Measurements from ENCODE around the gene CNIH2.
A peak's percentile ranks its signal among the peaks of the same experiment; 100 is the strongest.
"Not testable (repeated sequence)": the region's sequence is repeated elsewhere in the genome, so short reads cannot be mapped to it uniquely, and the experiment has no call there.

The CNIH2 gene

DNA sequence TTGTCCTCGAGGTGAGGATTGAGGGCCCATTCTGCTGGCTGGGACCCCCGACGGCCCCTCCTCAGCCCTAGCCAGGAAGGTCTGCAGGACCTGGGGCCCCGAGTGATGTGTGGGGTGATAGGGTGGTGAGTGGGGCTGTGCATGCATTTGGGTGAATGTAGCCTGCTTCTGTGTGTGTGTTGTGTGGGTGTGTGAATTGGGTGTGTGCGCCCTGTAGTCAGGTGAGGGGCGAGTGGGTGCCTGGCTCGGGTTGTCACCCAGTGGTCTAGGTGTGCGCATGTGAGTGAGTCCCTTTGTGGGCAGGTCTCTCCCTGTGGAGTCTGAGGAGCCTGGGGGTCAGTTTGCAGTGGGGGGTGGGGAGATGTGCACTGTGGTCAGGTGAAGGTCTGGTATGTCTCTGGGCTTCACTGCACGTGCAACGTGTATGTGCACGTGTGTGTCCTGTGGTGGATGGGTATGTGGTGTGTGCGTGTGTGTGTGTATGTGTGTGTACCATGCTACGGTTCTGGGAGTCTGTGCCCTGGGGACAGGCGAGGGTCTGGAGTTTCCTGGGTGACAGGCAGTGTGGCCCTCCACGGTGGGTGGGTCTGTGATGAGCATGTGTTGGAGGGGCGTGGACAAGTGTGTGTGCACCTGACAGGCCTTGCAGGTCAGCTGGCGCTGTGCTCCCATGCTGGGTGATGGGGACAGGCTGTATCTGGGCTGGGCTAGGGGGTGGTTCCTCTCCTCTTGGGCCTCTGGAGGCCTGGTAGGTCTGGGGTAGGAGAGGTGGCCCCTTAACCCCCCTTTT lies 14.8 kb downstream of the CNIH2 start:
- no peak for DNase-seq

DNA sequence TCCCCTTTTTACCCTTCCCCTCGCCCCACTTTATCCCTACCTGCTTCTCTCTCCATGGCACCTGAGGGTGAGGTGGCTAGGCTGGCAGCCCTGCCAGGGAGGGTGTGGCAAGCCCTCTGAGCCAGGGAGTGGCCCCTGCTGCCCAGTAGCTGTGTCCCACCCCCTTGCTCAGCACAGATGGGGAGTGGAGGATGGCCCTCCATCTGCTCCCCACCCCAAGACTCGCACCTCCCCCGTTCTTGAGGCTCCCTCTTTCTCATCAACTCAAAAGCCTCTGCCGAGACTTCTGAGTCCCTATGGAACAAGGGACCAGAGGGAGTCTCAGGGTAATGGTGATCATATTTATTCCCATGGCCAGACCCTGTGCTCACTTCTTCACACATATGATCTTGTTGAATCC lies 15.4 kb downstream of the CNIH2 start:
- DNase-seq = no peak

DNA sequence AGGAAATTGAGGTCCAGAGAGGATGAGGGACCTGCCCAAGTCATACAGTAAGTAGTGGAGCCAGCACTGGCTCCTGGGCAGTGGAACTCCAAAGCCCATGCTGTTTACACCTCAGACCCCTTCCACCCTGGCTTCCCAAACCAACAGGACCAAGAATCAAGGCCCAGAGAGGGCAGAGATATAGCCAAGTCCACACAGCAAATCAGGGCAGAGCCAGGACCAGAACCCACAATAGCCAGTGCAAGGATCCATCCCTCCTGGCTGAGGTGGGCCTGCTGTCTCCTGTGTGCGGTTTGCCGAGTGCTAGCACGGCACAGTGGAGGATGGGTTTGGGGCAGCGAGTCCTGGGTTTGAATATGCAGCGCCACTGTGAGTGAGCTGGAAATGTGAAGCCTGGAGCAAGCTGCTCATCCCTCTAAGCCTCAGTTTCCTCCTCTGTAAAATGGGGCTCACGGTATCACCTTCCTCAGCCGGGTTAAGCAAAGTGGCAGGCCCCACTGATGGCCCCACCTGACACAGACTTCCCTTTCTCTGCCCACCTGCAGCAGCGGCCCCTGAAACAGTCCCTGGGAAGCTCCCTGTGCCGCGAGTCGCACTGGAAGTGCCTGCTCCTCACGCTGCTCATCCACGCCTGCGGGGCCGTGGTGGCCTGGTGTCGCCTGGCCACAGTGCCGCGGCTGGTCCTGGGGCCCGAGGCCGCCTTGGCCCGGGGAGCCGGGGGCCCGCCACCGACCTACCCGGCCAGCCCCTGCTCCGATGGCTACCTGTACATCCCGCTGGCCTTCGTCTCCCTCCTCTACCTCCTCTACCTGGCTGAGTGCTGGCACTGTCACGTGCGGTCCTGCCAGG lies 16.0 kb downstream of the CNIH2 start:
- DNase-seq = no peak

DNA sequence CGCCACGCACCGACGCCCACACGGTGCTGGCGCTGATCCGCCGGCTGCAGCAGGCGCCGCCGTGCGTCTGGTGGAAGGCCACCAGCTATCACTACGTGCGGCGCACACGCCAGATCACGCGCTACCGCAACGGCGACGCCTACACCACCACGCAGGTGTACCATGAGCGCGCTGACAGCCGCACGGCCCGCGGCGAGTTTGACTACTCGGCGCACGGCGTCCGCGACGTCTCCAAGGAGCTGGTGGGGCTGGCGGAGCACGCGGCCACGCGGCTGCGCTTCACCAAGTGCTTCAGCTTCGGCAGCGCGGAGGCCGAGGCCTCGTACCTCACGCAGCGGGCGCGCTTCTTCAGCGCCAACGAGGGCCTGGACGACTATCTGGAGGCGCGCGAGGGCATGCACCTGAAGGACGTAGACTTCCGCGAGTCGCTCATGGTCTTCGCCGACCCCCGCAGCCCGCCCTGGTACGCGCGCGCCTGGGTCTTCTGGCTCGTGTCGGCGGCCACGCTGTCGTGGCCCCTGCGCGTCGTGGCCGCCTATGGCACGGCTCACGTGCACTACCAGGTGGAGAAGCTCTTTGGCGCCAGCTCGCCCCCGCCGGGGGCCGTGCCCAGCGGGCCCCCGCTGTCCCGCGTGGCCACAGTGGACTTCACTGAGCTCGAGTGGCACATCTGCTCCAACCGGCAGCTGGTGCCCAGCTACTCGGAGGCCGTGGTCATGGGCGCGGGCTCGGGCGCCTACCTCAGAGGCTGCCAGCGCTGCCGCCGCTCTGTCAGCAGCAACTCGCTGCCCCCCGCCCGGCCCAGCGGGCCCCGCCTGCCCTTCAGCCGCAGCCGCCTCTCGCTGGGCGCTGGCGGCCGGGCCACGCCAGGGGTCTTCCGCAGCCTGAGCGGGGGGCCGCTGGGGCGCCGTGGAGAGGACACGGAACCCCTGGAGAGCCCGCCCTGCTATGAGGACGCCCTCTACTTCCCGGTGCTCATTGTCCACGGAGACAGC lies 16.9 kb downstream of the CNIH2 start:
- no peak for DNase-seq

DNA sequence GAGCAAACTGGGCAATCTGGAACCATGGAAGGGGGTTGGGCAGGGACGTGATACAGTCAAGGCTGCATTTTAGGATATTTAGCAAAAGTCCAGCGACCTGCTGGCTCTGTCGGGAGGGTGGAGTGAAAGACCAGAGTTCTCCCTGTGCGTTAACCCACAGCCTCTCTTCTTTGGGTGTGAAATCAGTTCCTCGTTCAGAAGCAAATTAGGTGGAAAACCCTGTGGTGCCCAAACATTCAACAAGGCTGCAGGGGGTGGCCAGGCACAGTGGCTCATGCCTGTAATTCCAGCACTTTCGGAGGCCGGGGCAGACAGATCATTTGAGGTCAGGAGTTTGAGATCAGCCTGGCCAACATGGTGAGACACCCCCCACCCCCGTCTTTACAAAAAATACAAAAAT lies 19.6 kb downstream of the CNIH2 start:
- DNase-seq = no peak

DNA sequence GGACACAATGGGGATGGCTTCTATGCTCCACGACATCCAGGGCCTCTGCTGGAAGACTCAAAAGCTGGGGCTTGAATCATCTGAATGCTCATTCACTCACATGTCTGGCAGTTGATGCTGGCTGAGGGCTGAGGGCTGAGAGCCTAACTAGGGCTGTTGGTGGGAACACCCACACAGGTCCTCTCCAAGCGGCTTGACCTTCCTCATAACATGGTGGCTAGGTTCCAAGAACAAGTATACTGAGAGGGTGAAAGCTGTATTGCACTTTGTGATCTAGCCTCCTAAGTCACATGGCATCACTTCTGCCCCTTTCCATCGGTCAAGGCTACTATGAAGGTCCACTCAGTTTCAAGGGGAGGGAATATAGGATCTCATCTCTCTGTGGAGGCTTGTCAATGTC lies 21.2 kb downstream of the CNIH2 start:
- no peak for DNase-seq

DNA sequence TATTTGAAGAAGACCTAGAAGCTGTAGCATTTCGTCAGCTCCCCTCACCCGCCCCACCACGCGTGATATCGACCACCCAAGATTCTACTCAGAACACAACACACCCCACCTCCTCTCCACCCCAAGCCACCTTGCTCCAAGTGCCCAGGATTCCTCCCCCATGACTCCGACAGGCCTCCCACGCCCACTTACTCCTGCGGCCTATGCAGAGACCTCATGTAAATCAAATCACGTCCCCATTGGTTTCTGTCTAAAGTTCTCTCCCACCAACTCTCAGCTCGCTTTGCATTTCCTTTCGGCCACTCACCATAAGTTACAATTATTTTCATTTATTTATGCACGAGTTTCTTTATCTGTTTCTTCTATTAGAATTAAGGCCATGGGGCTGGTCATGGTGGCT lies 24.7 kb downstream of the CNIH2 start:
- DNase-seq = no peak

DNA sequence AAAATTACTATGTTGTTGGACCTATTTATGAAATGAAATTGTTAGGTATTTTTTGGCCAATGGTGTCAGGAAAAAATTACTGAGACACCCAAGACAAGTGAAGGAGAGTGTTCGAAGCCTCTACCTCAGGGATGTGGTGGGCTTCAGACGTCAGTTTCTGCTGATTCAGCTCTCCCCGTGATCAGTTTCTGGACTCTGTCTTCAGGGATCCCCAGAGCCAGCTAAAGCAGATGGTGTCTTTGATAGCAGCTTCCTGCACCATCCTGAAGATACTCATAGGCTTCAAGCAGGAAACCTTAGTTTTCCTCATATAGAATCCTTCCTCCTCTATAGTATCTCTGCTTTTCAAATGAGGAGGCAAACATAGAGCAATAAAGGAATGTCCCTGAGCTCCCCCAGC lies 31.5 kb downstream of the CNIH2 start:
- DNase-seq = no peak

DNA sequence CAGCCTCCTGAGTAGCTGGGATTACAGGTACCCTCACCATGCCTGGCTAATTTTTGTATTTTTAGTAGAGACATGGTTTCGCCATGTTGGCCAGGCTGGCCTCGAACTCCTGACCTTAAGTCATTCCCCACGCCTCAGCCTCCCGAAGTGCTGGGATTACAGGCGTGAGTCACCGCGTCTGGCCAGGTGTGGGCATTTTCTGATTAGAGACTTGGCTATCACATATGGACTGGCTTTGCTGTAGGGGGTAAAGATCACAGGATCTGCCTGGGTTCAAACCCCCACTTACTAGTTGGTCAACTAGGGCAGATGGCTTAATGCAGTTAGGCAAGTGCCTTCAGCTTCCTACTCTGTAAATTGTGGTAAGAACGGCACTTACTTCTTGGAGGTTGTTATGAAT lies 32.3 kb downstream of the CNIH2 start:
- no peak for DNase-seq

DNA sequence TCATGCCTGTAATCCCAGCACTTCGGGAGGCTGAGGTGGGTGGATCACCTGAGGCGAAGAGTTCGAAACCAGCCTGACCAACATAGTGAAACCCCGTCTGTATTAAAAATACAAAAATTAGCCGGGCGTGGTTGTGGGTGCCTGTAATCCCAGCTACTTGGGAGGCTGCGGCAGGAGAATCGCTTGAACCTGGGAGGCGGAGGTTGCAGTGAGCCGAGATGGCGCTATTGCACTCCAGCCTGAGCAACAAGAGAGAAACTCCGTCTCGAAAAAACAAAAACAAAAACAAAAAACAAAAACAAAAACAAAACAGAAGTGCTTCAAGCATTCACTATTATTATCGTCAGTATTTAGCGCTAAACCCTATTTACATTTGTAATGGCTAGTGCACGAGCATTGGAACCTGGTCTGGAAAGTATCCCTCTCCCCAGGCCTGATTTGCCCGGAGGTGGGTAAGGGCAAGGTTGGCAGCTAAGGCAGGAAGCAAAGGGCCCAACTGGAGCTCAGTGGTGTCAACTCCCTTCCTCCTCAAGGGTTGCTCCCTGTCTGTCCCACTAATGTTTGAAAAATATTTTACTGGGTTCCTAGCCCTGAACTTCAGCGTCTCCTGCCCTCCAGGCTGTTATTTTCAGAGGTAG lies 32.9 kb downstream of the CNIH2 start:
- not testable (repeated sequence) for DNase-seq

DNA sequence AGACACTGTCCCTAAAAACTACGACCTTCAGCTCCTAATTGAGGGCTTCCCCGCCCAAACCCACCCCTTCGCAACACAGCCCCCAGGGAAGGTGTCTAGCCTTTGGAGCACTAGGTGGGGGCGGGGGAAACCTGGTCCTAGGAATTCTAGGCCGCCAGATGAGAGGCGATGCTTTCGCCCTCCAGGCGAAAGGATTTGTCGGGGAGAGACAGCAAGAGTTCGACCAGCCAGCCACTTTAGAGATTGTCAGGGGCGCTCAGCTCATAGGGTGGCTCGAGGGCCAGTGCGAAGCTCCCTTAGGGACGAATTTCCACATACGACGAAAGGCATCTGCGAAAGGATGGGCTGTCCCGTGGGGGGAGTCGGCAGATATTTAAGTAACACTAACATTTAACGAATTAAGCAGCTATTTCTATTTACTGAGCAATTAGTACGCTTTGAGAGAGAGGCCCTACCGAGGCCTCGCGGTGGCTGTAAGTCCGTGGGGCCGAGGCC lies 33.5 kb downstream of the CNIH2 start:
- DNase-seq = no peak

DNA sequence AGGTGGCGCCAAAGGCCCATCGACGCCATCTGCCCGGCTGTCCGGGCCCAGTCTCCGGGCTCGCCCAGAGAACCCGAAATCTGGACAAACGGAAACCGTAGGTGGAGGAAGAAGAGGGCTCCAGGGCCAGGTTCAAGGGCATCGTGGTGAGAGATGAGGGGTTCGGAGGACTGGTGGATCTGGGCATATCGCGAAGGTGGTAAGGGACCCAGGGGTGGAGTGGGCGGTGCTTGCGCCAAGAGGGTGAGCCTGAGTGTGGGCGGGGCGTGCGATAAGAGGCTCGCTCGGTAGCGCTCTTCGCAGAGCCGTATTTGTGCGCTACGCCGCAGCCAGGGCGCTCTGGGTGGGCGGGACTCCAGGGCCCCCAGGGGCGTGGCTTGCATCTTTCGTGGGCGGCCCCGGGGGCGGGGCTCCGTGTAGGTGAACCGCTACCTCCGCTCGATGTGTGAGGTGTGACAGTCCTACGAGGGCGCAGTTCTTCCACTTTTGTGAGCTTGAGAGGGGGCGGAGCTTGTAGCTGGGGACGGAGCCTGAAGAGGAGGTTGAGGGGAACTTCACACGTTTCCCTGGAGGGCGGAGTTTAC lies 34.1 kb downstream of the CNIH2 start:
- DNase-seq = peak; percentile 95 to 99

DNA sequence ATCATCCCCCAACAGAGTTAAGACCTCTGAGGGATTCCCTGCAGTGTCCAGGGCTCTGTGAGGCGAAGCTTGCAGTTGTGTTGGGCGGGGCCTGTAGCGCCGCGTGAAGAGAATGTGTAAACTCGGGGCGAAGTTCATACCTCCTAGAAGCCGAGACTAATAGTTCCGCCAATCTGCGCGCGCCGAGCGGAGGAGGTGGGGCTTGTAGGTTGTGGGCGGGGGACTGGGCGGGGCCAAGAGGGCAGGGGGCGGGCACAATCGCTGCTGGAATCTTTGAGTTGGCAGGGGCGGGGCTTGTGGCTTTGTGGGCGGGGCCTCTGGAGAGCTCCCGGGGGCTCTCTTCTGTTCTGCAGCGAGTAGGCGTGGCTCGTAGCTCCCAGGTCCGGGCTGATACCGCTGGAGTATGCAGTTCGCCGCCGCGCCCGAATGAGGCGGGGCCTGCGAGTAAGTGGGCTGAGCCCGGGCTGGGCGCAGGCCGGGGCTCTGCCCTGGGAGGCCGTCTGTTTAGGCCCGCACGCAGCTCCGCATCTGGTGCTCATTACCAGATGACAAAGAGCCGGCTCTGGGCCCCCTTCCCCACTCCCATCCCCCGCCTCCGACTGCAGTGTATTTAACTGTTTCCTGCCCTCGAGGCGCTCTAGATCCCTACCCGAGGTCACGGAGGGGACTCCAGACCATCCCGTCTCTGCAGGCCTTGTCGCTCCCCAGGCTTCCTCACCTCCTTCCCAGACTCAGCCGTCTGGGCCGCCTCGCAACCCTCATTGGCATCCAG lies 34.8 kb downstream of the CNIH2 start:
- DNase-seq = peak; percentile 95 to 97

DNA sequence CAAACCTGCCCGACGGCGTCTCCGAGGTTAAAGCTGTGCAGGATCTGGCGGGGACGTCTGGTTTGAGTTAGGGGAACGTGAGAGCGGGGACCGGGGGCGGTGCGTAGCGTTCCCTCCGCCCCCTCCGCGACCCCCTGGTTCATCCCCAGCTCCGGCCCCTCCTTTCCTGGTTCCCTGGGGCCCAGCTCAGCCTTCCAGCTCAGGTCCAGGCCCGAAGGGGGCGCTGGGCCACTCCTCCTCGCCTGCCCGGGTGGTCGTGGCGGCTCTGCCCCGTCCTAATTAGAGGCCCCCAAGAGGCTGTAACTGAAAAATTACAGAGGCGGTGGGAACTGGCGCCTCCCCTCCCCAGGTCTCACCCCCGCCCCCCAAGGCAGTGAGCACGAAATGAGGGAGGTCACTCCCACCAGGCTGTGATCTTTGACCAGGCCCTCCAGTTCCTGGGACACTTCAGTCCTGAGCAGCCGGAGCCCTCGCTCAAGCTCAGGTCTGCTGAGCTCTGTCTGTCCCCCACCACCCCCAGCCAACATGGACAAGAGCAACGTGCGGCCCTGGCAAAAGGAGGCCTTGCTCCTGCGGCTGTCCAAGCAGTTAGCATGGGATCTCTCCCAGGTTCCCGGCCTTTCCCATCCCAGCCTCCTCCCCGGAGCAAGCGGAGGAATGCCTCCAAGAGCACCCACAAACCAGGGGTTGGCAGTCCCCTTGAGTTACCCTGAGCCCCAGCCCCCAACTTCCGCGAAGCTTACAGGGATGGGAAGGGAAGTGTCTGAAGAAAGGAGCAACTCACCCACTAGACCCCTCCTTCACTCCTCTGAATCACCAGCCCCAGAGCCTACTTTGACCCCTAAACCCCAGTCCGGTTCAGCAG lies 35.6 kb downstream of the CNIH2 start:
- DNase-seq = no peak

DNA sequence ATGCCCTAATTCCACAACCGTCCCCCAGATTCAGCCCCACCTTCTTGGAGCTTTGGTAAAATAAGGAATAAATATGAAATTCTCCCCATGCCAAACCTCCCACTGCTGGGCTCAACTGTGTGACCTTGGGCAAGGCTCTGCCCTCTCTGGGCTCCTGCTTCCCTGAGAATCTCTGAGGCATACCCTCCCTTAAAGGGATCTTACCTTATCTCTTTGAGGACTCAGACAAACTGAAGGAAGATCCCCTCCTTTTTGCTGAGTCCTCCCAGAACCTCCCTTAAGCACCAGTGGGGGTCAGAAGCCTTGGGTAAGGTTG lies 36.2 kb downstream of the CNIH2 start:
- DNase-seq = no peak

DNA sequence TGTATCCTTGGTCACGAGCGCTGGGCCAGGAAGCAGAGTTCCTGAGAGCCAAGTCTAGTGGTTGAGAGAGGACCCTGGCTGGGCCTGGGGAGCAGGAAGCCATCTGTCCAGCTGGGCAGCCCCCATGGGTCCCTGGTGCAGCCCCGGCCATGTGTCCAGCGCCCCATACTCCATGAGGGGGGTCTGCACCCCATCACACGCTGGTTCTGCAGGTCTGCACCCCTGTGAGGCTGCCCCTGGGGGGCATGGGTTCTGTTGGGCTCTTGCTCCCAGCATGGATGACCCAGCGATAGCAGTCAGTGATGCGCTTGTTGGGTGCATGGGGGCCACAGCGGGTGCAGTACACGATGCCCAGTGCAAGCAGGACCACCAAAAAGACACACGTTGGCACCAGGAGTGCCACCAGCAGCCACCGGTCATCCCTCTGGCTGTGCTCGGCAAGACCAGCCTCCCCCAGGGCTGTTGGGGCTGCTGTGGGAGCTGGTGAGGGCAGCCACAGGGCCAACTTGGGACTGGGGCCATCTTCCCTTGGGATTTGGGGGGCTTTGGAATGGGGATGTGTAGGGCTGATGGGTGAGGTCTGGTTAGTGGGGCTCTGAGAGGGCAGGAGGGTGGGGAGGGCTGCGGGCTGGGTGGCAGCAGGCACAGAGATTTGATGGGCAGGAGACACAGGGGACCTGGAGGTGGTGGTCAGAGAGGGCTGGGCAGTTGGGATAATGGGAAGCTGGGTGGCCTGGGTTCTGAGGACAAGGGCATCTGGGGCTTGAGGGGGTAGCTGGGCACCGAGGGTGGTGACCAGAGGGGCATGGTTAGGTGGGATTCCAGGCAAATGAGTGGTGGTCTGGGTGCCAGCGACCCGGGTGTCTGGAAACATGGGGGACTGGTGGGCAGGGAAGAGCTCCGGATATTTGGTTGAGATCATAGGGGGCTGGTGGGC lies 36.9 kb downstream of the CNIH2 start:
- no peak for DNase-seq

DNA sequence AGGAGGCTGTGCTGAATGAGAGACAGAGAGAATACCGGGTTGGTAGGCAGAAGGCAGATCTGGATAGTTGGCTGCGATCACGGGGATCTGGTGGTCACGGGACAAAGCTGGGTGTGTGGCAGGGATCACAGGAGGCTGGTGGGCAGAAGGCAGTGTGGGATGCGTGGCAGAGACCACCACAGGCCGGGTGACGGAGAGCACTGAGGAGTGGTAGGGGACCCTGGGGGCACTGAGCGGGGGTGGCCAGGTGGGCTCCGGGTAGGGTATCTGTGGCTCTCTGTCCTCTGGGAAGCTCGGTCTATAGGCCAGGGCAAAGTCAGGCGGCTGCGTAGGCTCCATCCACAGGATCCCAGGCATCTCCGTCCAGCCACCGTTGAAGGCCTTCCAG lies 37.5 kb downstream of the CNIH2 start:
- no peak for DNase-seq

DNA sequence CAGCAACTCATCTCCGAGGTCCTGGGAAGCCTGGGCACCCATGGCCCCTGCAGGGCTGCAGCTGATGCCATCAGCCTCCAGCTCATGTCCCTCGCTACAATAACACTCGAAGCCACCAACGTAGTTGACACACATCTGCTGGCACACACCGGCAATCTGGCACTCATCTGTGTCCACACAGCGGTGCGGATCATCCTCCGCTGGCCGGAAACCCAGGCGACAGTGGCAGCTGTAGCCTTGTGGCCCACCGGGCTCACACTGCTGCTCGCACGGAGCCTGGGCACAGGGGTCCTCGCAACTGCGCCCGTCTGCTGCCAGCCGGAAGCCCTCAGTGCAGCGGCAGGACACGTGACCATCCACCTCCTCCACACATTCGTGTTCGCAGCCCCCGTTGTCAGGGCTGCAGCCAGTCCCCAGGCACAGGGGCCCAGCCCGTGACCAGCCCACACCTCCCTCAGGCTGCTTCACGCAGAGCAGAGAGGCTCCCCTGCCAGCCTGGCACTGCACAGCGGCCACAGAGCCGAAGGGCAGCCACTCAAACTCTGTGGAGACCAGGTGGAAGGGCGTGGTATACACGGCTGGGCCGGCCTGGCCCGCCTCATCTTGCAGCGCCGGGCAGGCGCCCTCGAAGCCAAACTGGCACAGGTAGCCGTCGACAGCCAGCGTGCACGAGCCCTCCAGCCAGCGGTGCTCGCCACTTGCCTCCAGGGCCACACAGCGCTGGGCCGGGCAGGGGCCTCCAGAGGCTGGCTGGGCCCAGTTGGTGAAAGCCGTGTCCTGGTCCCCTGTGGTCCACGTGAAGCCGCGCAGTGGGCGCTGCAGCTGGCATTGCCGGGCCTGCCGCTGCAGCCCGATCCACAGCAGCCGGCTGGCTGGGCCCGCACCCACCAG lies 38.2 kb downstream of the CNIH2 start:
- no peak for DNase-seq

Data from stimulated activated CD4-positive, alpha-beta T cell treated with anti-CD3 and anti-CD28 coated beads, Interleukin-4, amount 100 ng/mL, for 4 hours (primary cell).